COLO829 (cell line): Measurements from ENCODE around the gene GLIS2.

Experiments
- DNase-seq: peaks from one replicate; pipeline ENCODE4 v3.0.0; 2012; ENCODE audit warnings: low spot score

Gene GLIS2

DNA sequence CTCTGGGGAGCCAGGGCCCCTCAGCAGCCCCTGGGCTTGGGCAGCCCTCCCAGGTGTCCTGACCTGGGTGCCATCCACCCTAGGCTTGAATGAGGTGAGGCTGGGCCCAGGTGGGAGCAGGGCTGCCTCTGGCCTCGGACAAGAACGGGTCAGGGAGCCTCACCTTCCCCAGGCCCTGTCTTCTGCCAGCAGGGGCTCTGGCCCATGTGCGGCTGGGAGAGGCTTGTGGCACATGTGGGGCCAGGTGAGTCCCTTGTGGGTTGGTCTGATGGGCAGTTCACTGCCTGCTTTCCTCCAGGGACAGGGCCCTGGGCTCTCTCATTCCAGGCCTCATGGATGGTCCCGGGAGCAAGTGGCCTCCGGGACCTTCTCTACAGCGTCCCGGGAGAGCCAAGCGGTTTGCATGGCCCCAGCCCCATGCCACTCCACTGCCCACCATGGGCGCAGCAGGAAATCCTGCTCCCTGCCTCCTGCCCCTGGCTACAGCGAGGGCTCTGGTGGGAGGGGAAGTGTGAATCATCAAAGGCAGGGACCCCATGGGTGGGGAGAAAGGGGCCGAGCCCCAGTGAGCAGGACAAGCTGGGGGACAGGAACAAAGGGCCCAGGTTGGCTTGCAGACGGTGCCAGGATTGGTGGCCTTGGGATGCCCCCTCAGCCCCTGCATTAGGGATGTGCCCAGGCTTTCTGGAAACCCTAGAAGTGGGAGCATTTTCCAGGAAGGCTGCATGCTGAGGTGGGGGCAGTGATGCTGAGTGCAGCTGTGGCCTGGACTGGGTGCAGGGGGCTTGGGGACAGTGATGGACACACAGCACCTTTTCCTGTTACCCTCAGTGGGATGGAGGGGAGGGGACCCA, 68.0 kb downstream of the GLIS2 start:
- DNase-seq, result no peak

DNA sequence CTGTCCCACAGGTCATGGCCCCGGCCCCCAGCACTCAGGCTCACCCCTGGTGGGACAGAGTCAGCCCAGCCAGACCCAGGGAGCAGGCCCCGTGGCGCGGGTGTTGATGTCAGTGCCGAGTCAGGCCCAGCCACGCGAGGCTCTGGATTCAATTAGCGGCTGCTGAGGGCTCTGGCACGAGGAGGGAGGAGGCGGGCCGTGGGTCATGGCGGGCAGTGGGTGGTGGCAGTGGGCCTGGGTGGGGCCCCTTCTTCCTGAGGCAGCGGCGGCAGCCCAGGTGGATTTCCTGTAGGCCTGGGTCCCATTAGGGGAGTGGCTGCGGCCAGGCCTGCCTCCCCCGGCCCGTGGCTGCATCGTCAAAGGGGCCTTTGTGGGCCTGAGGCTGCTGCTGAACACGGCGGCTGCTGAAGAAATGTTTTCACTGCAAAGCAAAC, 68.7 kb downstream of the GLIS2 start:
- DNase-seq, result no peak

DNA sequence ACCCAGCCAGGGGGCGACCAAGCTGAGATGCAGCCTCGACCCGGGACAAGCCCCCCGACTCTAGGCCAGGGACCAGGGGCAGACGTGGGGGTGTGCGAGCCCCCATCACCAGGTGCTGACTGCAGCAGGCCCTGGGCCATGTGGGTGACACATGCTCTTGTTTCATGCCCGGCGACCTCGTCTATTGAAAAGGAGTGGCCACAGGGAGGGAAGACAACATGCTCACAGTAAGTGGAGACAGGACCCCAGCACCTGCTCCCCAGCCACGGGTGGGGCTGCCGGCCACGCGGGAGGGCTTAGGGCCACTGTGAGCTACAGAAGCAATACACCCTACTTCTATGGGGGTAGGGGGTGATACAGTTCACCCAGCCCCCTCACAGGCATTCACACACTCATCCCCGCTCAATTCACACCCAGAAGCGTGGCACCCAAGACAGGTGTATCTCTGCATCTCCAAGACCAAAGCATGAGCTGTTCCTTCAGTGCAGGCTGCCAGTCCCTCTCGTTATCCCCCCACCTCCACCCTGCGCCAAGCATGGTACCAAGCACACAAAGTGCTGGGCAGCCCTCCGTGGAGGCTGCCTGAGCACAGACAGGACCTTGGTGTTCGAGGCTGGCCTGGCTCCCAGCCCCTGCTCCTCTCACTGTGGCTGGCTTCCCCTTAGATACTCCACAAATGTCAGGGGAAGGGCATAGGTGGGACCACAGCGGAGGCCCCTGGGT, 69.4 kb downstream of the GLIS2 start:
- DNase-seq, result no peak

DNA sequence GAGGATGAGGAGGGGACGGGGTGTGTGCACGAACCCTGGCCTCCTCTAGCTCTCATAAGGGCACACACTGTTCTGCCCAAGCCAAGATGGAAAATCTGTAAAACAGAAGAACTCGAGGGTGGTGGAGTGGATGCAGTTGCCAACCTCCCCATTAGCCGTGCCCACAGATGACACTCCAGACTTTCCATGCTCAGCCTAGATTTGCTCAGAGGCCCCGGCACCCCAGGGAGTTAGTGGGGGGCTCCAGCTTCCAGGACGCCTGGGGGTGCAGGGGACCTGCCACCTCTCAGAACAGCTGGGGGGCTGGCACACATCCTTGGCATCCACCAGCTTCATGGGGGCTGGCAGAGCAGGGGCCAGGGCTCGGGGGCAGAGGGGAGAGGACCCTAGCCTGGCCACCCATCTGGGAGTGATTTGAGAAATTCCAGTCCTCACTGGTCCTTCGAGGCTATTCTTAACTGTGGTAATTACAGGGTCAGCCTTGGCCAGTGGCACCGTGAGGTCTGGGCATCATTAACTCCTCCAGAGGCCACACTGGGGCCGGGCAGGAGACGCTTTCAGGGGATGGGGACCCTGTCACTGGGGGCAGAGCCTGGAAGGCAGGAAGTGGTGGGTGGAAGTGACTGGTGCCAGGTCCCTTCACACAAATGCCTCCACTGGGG, 70.1 kb downstream of the GLIS2 start:
- DNase-seq, result no peak

DNA sequence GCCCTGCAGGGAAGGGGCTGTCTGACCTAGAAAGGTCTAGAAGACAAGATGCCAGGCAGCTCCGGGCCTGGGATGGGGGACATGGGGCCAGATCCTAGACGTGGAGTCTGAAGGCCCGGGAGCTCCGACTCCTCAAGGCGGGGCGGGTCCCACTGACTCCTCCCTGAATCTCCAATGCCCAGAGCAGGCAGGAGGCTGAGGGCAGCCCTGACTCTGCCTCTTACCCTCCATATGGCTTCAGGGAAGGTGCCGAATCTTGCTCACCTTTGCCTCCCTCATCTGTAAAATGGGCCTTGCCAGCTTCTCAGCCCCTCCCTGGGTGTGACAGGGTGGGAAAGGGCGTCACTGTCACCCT, 70.6 kb downstream of the GLIS2 start:
- DNase-seq, result no peak

DNA sequence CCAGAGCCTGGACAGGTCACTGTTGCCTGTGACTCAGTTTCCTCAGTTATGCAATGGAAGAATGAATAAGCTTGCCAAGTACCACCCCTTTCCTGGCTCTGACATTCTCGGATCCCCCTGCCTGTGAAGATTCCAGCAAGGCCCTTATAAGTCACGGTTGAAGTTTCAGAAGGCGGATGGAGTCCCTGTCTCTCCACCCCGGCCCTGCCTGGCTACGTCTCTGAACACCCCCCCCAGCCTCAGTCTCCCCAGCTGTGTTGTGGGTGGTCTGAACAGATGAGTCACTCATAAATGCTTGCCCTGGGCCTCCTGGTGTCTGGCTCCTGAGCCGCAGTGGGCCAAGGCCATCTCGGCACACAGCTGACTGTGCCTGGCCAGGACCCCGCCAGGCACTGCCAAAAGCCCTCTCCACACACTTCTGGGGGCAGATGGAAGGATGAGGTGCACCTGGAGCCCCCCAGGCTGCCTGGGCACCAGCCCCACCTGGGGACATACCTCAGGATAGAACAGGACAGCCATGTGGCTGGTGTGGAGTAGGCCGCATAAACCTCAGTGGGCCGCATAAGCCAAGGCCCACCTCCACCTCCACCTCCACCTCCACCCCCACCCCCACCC, 71.2 kb downstream of the GLIS2 start:
- DNase-seq, result no peak

DNA sequence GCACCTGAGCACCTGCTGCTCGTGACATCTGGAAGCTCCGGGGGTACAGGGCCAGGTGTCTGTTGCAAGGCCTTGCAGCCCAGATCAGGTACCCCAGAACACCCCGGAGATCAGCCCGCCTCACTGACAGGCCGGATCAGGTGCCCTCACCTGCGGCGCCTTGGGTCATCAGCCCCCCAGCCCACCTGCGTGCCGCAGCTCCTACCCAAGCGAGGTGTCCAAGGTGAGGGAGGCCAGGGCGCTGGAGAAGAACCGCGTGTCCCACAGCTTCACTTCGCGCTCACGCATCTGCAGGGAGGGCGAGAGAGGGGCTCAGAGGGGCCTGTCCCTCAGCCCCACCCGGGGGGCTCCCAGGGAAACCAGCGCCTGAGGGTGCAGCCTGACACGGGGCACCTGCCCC, 71.9 kb downstream of the GLIS2 start:
- DNase-seq, result no peak

DNA sequence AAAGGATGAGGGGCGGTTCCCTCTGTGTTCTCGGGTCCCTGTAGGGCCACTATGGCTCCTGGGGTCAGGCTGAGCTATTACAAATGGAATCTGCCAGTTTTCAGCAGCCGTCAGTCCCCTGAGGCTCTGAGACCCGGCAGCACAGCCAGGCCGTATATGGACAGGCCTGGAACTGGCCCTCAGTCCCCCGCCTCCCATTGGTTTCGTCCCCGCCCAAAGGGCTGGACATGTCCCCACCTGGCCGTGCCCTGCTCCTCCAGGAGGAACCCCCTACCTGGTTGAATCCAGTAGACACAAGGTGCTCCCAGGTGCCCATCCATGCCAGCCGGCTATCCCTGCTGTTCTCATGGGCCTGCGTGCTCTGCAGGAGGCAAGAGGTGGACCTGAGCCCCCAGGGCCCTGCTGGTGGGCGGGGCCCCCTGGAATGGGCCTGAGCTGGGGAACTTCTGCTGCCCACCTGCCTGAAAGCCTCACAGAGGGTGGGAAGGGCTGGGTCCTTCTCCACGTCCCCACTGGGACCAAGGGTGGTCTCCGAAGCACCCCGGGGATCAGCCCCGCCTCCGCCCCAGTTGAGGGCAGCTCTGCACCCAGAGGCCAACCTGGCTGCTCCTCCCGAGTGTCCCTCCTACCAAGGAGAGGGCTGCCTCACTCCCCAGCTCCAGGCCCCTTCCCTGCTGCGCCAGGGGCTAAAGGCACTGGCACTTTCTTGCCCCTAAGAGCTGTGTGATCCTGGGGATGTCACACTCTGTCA, 72.6 kb downstream of the GLIS2 start:
- DNase-seq, result no peak
